Upper lobe of right lung (tissue), 1 donor: ENCODE measurements around the gene MACROD1. TPM values are rescaled to one million over a fixed set of nuclear protein-coding genes. Genes with fewer than 3 reads are reported as not detected.

ENCODE experiments used
- ATAC-seq: fragments of 200-7000 bp; cut with Tn5 transposase; one replicate; pipeline ENCODE4 v1.9.1; 2020; ENCODE audit warnings: mild to moderate bottlenecking, moderate library complexity
- DNase-seq: peaks from one replicate; pipeline ENCODE4 v3.0.0-alpha.2; 2020
- H3K27ac ChIP-seq: fragments of 200-600 bp; one replicate; pipeline ENCODE4 v1.8.0; 2022
- H3K27me3 ChIP-seq: fragments of 200-600 bp; one replicate; pipeline ENCODE4 v1.8.0; 2022; ENCODE audit warnings: mild to moderate bottlenecking
- H3K36me3 ChIP-seq: fragments of 200-600 bp; one replicate; pipeline ENCODE4 v1.8.0; 2022
- H3K4me1 ChIP-seq: fragments of 200-600 bp; one replicate; pipeline ENCODE4 v1.8.0; 2022
- H3K4me3 ChIP-seq: fragments of 200-600 bp; one replicate; pipeline ENCODE4 v1.8.0; 2022; ENCODE audit warnings: mild to moderate bottlenecking
- H3K9me3 ChIP-seq: fragments of 200-600 bp; one replicate; pipeline ENCODE4 v1.8.0; 2022
- CTCF ChIP-seq: fragments of 200-600 bp; IDR thresholded peaks from one replicate; pipeline ENCODE4 v1.8.0; 2022; ENCODE audit warnings: antibody characterized with exemption
- intact Hi-C: fragments of 100-400 bp; cut with DNase I; formaldehyde crosslinking; loops from one replicate; pipeline ENCODE4 v1.11.0; 2022
- total RNA-seq: library from RNA; stranded (reverse); fragmentation: NEBNext Ultra II Directional; extraction: Animal tissue kit (Norgen Biotek cat#: 25700); gene quantifications from one replicate; pipeline ENCODE4 v1.2.1, GENCODE V29; 2021
- donor health status: DM: no; HTN: yes; CAD: no; lungs with severe emphysema.

The MACROD1 gene
- total RNA-seq, 1 donor from 2014 or later = 15.8 TPM

DNA sequence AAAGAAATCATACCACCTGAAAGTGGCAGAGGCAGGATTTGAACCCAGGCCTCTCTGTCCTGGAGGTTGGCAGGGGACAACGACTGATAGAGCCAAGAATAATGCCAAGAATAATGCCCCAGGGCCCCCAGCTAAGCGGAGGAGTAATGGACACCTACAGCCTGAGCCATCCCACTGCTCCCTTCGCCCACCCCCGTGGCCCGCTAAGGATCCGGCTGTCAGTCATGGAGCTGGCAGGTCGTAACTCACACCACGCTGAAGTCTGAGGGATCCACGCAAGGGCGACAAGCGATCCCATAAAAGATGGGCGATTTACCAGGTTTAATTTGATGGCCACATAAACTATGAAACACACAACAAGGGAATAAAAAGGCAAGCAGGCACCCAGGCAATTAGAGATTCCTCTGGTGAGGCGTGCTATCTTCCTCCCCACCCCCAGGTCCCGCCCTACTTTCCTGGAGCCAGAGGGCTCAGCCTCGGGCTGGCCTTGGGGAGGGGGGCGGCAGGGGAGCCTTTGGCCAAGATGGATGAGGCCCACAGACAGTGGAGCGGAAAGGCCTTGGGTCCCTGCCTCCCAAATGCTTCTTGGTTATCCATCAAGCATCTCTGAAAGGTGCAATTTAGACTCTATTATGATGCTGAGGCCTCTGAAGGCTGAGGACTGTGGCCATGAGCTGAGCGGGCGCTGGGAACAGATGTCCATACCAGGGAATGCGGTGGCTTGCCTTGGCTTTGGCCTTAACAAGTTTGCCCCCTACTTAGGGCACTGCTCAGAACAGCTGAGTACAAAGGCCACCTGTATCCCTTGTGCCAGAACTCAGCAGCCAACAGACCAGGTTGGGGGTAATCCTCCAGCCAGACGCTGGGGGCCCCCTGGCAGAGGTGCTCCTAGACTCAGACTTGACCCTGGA, 55.2 kb downstream of the MACROD1 start:
- H3K36me3 ChIP-seq = no peaks in the 10 kb centered on the region
- no peaks in the 10 kb centered on the region for H3K9me3 ChIP-seq
- no peaks in the 10 kb centered on the region for H3K27me3 ChIP-seq
- no peaks in the 10 kb centered on the region for H3K4me1 ChIP-seq
- TF ChIP-seq CTCF = no peak
- DNase-seq (no peak), ATAC-seq (no peak)
- no peak overlapping the region for H3K27ac ChIP-seq
- H3K4me3 ChIP-seq = no peak overlapping the region
- intact Hi-C loops = no loop called here

DNA sequence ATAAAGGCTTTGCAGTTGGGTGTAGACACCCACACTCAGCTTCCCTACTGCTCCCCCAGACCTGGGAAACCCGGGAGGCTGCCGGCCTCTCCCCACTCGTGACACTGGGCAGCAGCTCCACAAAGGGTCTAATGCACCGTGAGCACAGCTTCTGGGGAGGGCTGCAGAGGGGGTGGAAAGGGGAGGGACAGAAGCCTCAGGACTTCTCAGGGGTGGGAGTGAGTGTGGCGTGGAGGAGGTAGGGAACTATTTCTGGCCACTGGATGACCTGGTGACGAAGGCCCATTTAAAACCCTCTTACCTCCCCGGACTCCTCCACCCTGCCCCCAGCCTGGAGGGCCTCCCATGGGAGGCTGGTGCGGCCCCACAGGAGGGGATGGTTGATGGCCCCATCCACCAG, 56.6 kb downstream of the MACROD1 start:
- H3K36me3 ChIP-seq = no peaks in the 10 kb centered on the region
- no peaks in the 10 kb centered on the region for H3K9me3 ChIP-seq
- DNase-seq = no peak
- intact Hi-C loops = no loop called here
- H3K4me3 ChIP-seq = no peak overlapping the region
- H3K4me1 ChIP-seq = no peaks in the 10 kb centered on the region
- H3K27ac ChIP-seq = no peak overlapping the region
- H3K27me3 ChIP-seq = no peaks in the 10 kb centered on the region
- ATAC-seq = no peak
- TF ChIP-seq CTCF = no peak

GRCh38 chr11:64107303-64107702, 58.6 kb downstream of the MACROD1 start:
- Histone ChIP-seq H3K27ac (no peak overlapping the region), H3K9me3 (no peaks in the 10 kb centered on the region), H3K36me3 (no peaks in the 10 kb centered on the region), H3K27me3 (no peaks in the 10 kb centered on the region), H3K4me1 (no peaks in the 10 kb centered on the region), H3K4me3 (no peak overlapping the region)
- intact Hi-C loops = no loop called here
- no peak for DNase-seq
- no peak for TF ChIP-seq CTCF
- ATAC-seq = no peak

GRCh38 chr11:64104632-64105031, 61.3 kb downstream of the MACROD1 start:
- Histone ChIP-seq H3K36me3 (no peaks in the 10 kb centered on the region), H3K27ac (no peak overlapping the region), H3K27me3 (no peaks in the 10 kb centered on the region), H3K9me3 (no peaks in the 10 kb centered on the region), H3K4me1 (no peaks in the 10 kb centered on the region), H3K4me3 (no peak overlapping the region)
- intact Hi-C loops = no loop called here
- no peak for TF ChIP-seq CTCF
- DNase-seq (no peak), ATAC-seq (no peak)

DNA sequence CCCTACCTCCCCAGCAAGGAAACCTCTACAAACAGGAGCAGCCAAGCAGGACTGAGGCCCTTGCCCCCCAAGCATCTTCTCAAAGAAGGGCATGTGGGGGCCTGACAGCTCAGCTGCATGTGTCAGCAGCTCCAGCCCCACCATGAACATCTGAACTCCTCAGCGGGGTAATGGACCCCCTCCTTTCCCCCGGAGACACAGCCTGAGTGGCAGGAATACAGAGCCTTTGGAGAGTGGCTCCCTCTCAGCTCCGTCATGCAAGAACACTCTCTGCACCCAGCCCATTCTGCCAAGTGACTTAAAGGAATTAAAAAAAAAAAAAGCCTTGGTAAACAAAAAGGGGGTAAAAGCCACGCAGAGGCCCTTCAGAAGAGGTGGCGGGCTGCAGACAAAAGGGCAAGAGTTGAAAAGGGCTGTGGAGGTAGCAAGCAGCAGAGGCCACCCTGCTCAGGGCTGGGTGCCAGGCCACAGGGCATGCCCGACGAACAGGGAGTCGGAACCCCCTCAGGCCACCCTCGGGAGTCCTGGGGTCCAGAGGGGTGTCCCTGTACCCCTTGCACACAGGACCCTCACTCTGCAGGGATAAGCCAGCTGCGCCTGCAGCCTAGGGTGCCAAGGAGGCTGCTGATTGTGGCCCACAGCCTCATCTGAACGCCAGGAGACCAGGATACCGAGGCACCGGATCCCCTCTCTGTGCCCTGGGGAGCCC, 62.5 kb downstream of the MACROD1 start:
- ATAC-seq = peak; percentile 4
- intact Hi-C loops = no loop called here
- Histone ChIP-seq H3K9me3 (no peaks in the 10 kb centered on the region), H3K4me1 (no peaks in the 10 kb centered on the region), H3K4me3 (no peak overlapping the region), H3K27ac (no peak overlapping the region), H3K27me3 (no peaks in the 10 kb centered on the region), H3K36me3 (no peaks in the 10 kb centered on the region)
- DNase-seq = no peak
- TF ChIP-seq CTCF = no peak
